Mesothelial cell of epicardium (in vitro differentiated cells): ENCODE measurements around the gene GCM1. TPM values are rescaled to one million over a fixed set of nuclear protein-coding genes. Genes with fewer than 3 reads are reported as not detected.

Experiments used
- DNase-seq, 2 experiments: peaks; one replicate each; pipeline ENCODE4 v3.0.0; 2021; ENCODE audit warnings: low spot score in 2 of 2; ENCODE audit not compliant: unreplicated experiment in 2 of 2
- H3K27ac Mint-ChIP-seq: 2 replicates; pipeline ENCODE4 v1.8.0; 2021; ENCODE audit warnings: mixed read lengths
- H3K27me3 Mint-ChIP-seq: 2 replicates; pipeline ENCODE4 v1.8.0; 2021; ENCODE audit warnings: low read depth, mixed read lengths
- H3K36me3 Mint-ChIP-seq: 2 replicates; pipeline ENCODE4 v1.8.0; 2021; ENCODE audit warnings: mixed read lengths
- H3K4me1 Mint-ChIP-seq: 2 replicates; pipeline ENCODE4 v1.8.0; 2021; ENCODE audit warnings: mixed read lengths
- H3K4me3 Mint-ChIP-seq: 2 replicates; pipeline ENCODE4 v1.8.0; 2021; ENCODE audit warnings: mild to moderate bottlenecking, moderate library complexity, mixed read lengths
- H3K9me3 Mint-ChIP-seq: 2 replicates; pipeline ENCODE4 v1.8.0; 2021; ENCODE audit warnings: mixed read lengths
- total RNA-seq: library from RNA; stranded (reverse); gene quantifications from 3 replicates; pipeline ENCODE4 v1.2.1, GENCODE V29; 2021
- TF ChIP-seq, protein P1 (sequence below): fragments of 200-600 bp; sonication (generic); IDR thresholded peaks from one replicate; pipeline ENCODE4 v1.5.0; 2021; ENCODE audit warnings: antibody characterized with exemption; ENCODE audit not compliant: unreplicated experiment

GCM1 gene
- total RNA-seq, 1 donor from 2014 or later: not detected

DNA sequence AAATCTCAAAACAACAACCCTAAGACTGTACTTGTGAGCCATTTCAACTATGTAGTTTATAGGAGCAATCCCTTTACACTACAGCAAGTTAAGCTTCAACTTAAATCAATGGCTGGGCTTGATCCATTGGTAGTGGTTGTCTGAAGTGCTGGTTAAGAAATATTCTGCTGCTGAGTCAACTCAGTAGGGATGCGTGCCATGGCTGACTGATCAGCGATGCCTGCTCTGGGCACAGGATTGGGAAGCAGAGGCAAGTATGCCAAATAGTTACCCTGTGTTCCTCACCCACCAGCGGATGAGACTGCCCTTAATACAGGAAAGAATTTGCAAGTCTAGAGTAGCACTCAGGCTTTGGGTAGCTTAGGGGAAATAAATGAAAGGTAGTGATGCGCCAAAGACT is 41.5 kb downstream of the GCM1 start:
- no peaks in the 10 kb centered on the region for H3K27me3 Mint-ChIP-seq
- H3K9me3 Mint-ChIP-seq: no peaks in the 10 kb centered on the region
- H3K4me1 Mint-ChIP-seq: peaks cover 4% of the 10 kb centered on the region
- H3K27ac Mint-ChIP-seq: no peak overlapping the region
- no peak overlapping the region for H3K4me3 Mint-ChIP-seq
- TF ChIP-seq, protein P1, sequence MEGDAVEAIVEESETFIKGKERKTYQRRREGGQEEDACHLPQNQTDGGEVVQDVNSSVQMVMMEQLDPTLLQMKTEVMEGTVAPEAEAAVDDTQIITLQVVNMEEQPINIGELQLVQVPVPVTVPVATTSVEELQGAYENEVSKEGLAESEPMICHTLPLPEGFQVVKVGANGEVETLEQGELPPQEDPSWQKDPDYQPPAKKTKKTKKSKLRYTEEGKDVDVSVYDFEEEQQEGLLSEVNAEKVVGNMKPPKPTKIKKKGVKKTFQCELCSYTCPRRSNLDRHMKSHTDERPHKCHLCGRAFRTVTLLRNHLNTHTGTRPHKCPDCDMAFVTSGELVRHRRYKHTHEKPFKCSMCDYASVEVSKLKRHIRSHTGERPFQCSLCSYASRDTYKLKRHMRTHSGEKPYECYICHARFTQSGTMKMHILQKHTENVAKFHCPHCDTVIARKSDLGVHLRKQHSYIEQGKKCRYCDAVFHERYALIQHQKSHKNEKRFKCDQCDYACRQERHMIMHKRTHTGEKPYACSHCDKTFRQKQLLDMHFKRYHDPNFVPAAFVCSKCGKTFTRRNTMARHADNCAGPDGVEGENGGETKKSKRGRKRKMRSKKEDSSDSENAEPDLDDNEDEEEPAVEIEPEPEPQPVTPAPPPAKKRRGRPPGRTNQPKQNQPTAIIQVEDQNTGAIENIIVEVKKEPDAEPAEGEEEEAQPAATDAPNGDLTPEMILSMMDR: no peak
- no peak for DNase-seq
- peaks cover 1% of the 10 kb centered on the region for H3K36me3 Mint-ChIP-seq

DNA sequence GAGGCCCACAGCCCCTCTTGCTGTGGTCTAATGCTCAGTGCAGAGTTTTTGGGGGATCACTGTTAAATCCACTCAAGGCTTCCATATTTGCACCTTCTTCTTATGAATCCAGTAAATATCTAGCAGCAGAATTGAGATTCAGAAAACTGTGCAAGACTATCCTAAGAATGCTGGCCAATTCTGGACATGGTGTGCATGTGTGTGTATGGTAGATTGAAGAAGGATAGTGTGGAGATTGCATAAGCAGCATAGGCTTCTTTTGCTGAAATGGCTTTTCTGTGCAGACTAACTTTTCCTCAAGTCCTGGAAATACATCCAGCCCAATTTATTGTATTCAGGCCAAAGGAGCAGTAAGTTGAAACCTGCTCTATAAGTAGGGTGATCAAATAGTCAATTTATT is 43.7 kb downstream of the GCM1 start:
- Mint-ChIP-seq H3K36me3 (peaks cover 10% of the 10 kb centered on the region), H3K4me1 (peaks cover 4% of the 10 kb centered on the region), H3K27ac (no peak overlapping the region), H3K9me3 (no peaks in the 10 kb centered on the region), H3K27me3 (no peaks in the 10 kb centered on the region), H3K4me3 (no peak overlapping the region)
- DNase-seq: no peak
- TF ChIP-seq, protein P1: no peak

DNA sequence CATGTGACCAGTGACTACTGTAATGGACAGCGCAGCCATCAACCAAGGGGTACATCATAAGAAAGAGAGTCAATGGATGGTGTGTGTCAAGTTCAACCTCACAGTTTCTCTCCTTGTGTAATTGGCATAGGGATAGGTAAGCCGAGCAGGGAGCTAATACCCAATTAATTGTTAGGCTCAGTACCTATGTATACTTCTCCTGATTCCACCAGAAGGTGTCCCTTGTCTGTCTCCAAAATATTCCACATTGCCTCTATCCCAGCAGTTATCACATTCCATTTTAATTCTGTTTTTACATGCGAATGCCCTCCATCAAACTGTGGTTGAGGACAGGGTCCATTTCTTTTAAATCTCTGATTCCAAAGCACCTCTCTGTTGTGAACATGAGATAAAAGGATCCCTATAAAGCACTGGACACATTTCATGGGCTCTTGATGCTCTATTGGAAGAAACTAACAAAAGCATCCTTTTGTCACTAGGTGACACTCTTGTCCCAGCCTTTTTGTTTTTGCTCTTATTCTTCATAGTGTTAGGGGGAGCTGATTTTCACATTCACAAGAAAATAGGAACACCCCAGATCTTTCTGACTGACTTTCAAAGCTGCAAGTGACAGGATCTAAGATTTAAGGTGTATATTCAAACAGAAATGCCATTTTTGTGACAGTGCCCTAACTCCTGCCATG is 44.5 kb downstream of the GCM1 start:
- no peak overlapping the region for H3K4me3 Mint-ChIP-seq
- H3K36me3 Mint-ChIP-seq: peaks cover 13% of the 10 kb centered on the region
- H3K4me1 Mint-ChIP-seq: peaks cover 4% of the 10 kb centered on the region
- no peaks in the 10 kb centered on the region for H3K9me3 Mint-ChIP-seq
- TF ChIP-seq, protein P1: no peak
- no peak overlapping the region for H3K27ac Mint-ChIP-seq
- DNase-seq: no peak
- no peaks in the 10 kb centered on the region for H3K27me3 Mint-ChIP-seq

DNA sequence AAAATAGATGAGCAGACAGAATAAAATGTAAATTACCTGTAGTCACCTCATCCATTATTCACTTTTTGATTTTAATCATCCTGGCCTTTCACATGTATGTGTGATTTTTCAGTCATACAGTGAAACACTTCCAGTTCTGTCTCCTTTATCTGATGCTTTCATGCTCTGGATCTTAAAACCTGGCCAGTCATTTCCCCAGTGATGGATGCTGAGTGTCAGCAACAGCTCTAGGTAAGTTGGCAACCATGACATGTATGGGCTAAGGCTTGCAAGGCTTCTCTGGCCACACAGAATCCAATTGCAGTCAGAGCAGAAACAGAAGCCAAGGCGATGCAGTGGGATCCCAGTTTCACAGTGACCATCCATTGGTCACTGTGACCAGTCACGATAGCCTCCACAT is 47.6 kb downstream of the GCM1 start:
- DNase-seq: no peak
- H3K4me1 Mint-ChIP-seq: no peaks in the 10 kb centered on the region
- H3K36me3 Mint-ChIP-seq: peaks cover 31% of the 10 kb centered on the region
- no peak overlapping the region for H3K4me3 Mint-ChIP-seq
- TF ChIP-seq, protein P1: no peak
- no peak overlapping the region for H3K27ac Mint-ChIP-seq
- no peaks in the 10 kb centered on the region for H3K9me3 Mint-ChIP-seq
- H3K27me3 Mint-ChIP-seq: no peaks in the 10 kb centered on the region

DNA sequence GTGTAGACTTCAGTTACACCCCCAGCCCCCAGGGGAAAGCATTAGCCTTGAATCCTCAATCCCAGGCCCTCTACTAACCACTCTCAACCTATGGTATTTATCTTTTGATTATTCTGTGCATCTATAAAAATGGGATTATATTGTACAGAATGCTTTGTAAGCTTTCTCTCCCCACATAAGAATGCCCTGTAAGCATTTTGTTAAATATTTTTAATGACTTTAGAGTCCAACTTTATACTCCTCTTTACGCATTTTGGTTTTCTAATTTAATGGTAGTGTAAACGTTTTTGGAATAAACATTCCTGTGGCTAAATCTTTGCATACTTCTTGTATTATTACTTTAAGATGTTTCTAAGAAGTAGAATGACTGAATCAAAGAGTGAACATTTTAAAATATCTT is 48.1 kb downstream of the GCM1 start:
- no peak overlapping the region for H3K27ac Mint-ChIP-seq
- H3K9me3 Mint-ChIP-seq: no peaks in the 10 kb centered on the region
- no peaks in the 10 kb centered on the region for H3K4me1 Mint-ChIP-seq
- H3K4me3 Mint-ChIP-seq: no peak overlapping the region
- TF ChIP-seq, protein P1: no peak
- H3K36me3 Mint-ChIP-seq: peaks cover 34% of the 10 kb centered on the region
- no peak for DNase-seq
- H3K27me3 Mint-ChIP-seq: no peaks in the 10 kb centered on the region

DNA sequence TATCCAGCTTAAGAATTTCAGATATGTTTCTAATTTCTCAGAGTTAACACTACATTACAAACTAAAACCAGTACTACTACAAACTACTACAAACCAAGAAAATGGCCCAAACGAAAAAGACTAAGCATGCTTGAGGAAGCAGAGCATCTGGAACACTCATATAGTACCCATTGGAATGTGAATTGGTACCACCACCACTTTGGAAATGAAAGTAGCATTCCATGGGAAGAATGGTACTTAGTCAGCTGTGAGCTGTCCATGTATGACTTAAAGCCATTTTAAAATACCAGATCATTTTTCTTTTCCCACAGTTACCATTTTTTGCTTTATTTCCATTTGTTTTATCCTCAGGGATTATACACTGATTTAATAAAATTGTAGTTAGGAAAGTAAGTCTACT is 52.9 kb downstream of the GCM1 start:
- no peak for DNase-seq
- no peak overlapping the region for H3K4me3 Mint-ChIP-seq
- H3K36me3 Mint-ChIP-seq: peaks cover 45% of the 10 kb centered on the region
- H3K27me3 Mint-ChIP-seq: no peaks in the 10 kb centered on the region
- H3K9me3 Mint-ChIP-seq: no peaks in the 10 kb centered on the region
- H3K4me1 Mint-ChIP-seq: no peaks in the 10 kb centered on the region
- TF ChIP-seq, protein P1: no peak
- H3K27ac Mint-ChIP-seq: no peak overlapping the region
